Coronary artery (tissue), 2 donors: Measurements from ENCODE around the gene NAA16.

Experiments
- DNase-seq: peaks from one replicate; pipeline ENCODE4 v3.0.0-alpha.2; 2017; ENCODE audit warnings: low spot score
- H3K27ac ChIP-seq, 2 donors: fragments of 200-600 bp; sonication (generic); one replicate each; pipeline ENCODE4 v1.5.1; 2016 to 2019
- H3K4me3 ChIP-seq: fragments of 200-600 bp; sonication (generic); 2 replicates; pipeline ENCODE4 v1.5.1; 2016; ENCODE audit warnings: mild to moderate bottlenecking, moderate library complexity
- TF ChIP-seq, protein P1 (sequence below): fragments of 200-600 bp; sonication (generic); IDR thresholded peaks from one replicate; pipeline ENCODE4 v1.5.1; 2019; ENCODE audit warnings: antibody characterized with exemption

The NAA16 gene

DNA sequence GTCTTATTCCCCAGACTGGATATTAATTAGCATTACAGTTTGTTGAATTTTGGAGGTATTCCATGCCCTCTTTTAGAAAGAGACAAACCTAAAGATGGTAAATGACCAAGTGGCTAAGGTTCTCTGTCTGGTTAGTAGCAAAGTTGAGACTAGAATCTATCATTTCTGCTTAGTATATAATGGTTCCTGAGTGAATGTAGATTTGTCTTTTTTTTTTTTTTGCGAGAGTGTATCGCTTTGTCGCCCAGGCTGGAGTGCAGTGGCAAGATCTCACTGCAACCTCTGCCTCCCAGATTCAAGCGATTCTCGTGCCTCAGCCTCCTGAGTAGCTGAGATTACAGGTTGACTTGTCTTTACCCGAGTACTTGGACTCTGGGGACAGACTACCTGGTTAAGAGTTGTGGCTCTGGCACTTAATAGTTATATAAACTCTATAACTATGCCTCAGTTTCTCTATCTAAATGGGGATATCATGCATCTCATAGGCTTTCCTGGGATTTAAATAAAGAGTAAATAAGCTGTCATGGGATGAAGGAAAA lies 2.7 kb downstream of the NAA16 start:
- Histone ChIP-seq H3K27ac (no peak overlapping the region), H3K4me3 (no peak overlapping the region)
- no peak for DNase-seq
- TF ChIP-seq, protein P1, sequence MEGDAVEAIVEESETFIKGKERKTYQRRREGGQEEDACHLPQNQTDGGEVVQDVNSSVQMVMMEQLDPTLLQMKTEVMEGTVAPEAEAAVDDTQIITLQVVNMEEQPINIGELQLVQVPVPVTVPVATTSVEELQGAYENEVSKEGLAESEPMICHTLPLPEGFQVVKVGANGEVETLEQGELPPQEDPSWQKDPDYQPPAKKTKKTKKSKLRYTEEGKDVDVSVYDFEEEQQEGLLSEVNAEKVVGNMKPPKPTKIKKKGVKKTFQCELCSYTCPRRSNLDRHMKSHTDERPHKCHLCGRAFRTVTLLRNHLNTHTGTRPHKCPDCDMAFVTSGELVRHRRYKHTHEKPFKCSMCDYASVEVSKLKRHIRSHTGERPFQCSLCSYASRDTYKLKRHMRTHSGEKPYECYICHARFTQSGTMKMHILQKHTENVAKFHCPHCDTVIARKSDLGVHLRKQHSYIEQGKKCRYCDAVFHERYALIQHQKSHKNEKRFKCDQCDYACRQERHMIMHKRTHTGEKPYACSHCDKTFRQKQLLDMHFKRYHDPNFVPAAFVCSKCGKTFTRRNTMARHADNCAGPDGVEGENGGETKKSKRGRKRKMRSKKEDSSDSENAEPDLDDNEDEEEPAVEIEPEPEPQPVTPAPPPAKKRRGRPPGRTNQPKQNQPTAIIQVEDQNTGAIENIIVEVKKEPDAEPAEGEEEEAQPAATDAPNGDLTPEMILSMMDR: no peak

DNA sequence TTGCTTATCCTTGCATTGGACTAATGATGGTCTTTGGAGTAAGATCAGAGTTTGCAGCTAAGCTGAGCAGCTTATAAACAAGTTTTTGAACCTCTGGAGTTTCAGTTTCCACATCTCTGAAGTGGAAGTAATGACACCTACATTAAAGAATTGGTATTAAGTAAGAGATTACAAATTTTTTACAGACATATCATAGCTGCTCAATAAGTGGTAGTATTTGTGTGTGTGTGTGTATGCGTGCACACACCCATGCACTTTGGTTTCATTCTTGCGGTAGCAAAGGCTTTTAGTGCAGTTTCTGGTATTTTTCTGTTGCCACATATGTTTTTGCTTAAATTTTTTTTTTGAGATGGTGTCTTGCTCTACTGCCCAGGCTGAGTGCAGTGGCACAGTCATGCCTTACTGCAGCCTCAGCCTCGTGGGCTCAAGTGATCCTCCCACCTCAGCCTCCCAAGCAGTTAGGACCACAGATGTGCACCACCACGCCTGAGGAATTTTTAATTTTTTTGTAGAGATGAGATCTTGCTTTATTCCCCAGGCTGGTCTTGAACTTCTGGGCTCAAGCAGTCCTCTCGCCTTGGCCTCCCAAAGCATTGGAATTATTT lies 4.5 kb downstream of the NAA16 start:
- Histone ChIP-seq H3K4me3 (no peak overlapping the region), H3K27ac (no peak overlapping the region)
- TF ChIP-seq, protein P1: no peak
- DNase-seq: no peak

DNA sequence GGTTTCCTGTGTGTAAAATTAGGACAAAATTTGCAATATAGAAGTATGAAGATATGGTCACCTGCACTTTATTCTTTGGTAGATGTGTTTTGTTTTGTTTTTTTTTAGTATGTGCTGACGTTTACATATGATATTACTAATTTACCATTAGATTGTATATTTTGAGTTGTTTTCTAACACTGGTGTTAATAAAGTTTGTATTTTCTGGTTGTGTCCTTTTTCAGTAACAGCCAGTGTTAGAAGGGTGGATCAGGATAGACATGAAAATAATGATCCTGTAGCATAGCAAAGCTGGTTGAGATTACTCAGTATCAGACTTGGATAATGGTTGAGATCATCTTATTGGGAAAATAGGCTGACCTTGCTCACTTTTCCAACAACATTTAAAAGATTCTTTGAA lies 6.2 kb downstream of the NAA16 start:
- Histone ChIP-seq H3K4me3 (no peak overlapping the region), H3K27ac (no peak overlapping the region)
- TF ChIP-seq, protein P1: no peak
- DNase-seq: no peak

DNA sequence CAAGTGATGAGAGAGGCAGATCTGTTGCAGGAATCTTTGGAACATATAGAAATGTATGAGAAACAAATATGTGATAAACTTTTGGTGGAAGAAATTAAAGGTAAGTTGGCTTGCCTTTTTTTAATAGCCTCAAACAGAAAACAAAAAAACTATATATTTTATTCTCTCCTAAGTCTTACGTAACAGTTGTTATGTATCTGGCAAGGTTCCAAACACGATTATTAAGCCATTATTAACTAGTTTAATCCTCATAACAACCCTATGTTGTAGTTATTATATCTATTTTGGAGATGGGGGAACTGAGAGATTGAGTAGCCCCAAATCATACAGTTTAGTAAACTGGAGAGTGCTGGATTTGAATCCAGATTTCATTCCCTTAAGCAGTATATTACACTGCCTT lies 14.7 kb downstream of the NAA16 start:
- TF ChIP-seq, protein P1: no peak

DNA sequence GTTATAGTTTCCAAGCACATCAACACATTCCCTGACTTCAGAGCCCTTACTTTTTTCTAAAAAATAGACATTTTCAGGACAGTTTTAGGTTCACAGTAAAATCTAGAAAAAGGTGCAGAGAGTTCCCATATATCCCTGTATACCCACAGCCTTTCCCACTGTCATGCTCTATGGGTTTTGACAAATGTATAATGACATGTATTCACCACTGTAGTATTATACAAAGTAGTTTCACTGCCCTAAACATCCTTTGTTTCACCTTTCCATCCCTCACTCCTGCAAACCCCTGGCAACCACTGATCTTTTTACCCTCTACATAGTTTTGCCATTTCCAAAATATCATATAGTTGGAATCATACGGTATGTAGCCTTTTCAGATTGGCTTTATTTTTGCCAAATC lies 15.6 kb downstream of the NAA16 start:
- no peak for DNase-seq
- no peak overlapping the region for H3K27ac ChIP-seq
- H3K4me3 ChIP-seq: no peak overlapping the region
- TF ChIP-seq, protein P1: no peak

More for the DNA sequence above, 14.7 kb downstream of the NAA16 start:
- no peak for DNase-seq
- H3K4me3 ChIP-seq: no peak overlapping the region
- H3K27ac ChIP-seq: no peak overlapping the region

DNA sequence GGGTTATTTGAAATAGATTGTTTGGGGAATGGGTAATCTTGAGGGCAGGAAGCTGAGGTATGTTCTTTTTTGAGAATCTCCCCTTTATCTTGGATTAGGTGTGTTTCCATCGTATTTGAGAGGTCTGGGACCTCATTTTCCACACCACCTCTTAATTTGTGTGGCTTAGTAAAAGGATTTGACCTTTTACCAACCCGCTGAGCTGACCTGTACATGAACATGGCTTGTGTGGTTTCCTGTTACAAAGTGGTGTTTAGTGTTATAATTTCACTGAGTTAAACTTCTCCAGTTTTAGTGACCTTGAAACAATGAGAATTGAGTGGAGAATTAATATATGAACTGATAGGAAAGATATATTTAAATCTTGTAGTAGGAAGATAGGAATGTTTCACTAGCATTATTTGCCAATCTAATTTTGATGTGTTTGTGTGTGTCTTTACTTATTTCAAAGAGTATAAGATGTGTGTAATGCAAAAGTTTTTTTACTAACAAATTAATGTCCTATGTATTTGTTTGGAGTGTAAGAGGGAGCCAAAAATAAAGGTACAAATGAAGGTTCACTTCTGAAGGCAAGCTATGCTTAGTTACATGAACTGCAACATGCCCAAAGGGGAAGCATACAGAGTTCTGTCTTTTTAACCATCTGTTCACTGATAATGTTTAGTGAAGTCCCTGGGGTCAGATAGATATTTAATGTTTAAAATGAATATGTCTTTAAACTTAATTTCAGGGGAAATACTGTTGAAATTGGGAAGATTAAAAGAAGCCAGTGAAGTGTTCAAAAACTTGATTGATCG lies 17.1 kb downstream of the NAA16 start:
- no peak overlapping the region for H3K27ac ChIP-seq
- DNase-seq: no peak
- TF ChIP-seq, protein P1: no peak
- H3K4me3 ChIP-seq: no peak overlapping the region
